Stomach smooth muscle (tissue), 2 donors: Measurements from ENCODE around the gene ICA1.
"Not testable (repeated sequence)": the region's sequence is repeated elsewhere in the genome, so short reads cannot be mapped to it uniquely, and the experiment has no call there.

ENCODE experiments used
- H3K27ac ChIP-seq: one replicate; pipeline ENCODE4 v1.7.0; 2013; ENCODE audit warnings: mild to moderate bottlenecking, low read length, inconsistent platforms
- H3K27me3 ChIP-seq, 2 donors: one replicate each; pipeline ENCODE4 v1.7.0; 2013; ENCODE audit warnings: low read length in 2 of 2; ENCODE audit not compliant: insufficient read depth in 2 of 2, control insufficient read depth in 1 of 2
- H3K36me3 ChIP-seq, 2 donors: one replicate each; pipeline ENCODE4 v1.7.0; 2013; ENCODE audit warnings: low read length in 2 of 2; ENCODE audit not compliant: control insufficient read depth in 2 of 2, insufficient read depth in 2 of 2
- H3K4me1 ChIP-seq: one replicate; pipeline ENCODE4 v1.7.0; 2013; ENCODE audit warnings: low read length; ENCODE audit not compliant: control insufficient read depth, insufficient read depth
- H3K4me3 ChIP-seq, 2 donors: one replicate each; pipeline ENCODE4 v1.7.0; 2013; ENCODE audit warnings: low read length in 2 of 2
- H3K9ac ChIP-seq, 2 donors: one replicate each; pipeline ENCODE4 v1.7.0; 2013; ENCODE audit warnings: low read length in 2 of 2, mild to moderate bottlenecking in 1 of 2
- H3K9me3 ChIP-seq, 2 donors: one replicate each; pipeline ENCODE4 v1.7.0; 2013; ENCODE audit warnings: low read length in 2 of 2; ENCODE audit not compliant: control insufficient read depth in 2 of 2
- donor health status: healthy.
- donor health status: Pancreatic carcinoma.

Gene ICA1

DNA sequence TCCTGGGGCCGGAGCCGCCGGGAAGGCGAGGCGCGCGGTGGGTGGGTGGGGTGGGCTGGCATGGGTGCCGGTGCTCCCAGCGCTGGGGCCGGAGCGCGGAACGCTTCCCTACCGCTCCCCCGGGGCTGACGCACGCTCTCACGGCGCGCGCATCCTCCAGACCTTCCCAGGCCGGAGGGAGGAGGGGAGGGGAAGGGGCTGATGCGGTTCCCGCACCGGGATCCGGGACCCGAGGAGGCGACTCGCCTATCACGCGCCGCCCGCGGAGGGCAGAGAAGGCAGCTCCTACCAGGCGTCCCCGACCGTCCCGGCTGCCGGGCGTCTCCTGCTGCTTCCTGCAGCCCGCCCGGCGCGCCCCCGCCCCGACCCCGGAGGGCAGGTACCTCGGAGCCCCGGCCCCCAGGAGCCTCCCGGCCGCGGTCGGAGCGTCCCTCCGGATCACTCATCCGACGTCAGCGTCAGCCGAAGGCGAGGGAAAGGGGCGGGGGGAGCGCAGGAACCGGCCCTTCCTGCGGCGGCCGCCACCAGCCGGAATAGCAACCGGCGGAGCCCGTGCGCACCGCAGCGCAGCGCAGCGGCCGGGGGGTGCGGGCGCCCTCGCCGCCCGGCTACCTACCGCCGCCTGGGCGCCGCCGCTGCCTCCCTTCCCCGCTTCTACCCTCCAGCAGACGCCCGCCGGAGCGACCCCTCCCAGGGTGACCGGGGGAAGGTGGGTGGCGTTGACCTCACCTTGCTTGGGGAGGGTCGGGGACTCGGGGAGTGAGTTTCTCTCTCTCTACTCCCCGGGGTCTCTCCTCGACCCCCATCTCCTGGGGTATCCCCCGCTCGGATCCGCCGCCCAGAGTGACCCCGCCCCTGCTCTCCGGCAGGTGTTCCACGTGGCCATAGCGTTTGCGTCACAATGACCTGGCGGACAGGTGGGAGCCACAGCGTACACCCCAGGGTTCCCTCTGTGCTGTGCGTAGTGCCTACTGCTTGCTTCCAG is at the start of gene ICA1:
Gene ICA1, minus strand, starts transcription at position 457 of the 985 bp plus-strand sequence. CDS start 26,241 bp downstream, outside the sequence.
- Histone ChIP-seq H3K36me3 (no peaks in the 10 kb centered on the region), H3K4me1 (peaks cover 6% of the 10 kb centered on the region), H3K27ac (no peak within 1 kb of the TSS), H3K27me3 (peaks cover 12 to 17% of the 10 kb centered on the region in 2 donors), H3K4me3 (peak within 1 kb of the TSS; percentile 65 to 71), H3K9ac (peak within 1 kb of the TSS in 1 of 2 donors; percentile 59), H3K9me3 (no peaks in the 10 kb centered on the region)

DNA sequence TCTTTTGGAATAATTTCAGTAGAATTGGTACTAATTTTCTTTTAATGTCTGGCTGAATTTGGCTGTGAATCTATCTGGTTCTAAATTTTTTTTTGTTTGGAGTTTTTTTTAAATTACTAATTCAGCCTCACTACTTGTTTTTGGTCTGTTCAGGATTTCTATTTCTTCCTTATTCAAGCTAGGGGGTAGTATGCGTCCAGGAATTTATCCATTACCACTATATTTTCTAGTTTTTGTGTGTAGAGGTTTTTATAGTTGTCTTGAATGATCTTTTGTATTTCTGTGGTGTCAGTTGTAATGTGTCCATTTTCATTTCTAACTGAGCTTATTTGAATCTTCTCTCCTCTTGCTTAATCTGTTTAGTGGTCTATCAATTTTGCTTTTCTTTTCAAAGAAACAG is 48.9 kb upstream of the ICA1 start:
- no peaks in the 10 kb centered on the region for H3K4me1 ChIP-seq
- H3K36me3 ChIP-seq = no peaks in the 10 kb centered on the region
- no peak overlapping the region for H3K27ac ChIP-seq

DNA sequence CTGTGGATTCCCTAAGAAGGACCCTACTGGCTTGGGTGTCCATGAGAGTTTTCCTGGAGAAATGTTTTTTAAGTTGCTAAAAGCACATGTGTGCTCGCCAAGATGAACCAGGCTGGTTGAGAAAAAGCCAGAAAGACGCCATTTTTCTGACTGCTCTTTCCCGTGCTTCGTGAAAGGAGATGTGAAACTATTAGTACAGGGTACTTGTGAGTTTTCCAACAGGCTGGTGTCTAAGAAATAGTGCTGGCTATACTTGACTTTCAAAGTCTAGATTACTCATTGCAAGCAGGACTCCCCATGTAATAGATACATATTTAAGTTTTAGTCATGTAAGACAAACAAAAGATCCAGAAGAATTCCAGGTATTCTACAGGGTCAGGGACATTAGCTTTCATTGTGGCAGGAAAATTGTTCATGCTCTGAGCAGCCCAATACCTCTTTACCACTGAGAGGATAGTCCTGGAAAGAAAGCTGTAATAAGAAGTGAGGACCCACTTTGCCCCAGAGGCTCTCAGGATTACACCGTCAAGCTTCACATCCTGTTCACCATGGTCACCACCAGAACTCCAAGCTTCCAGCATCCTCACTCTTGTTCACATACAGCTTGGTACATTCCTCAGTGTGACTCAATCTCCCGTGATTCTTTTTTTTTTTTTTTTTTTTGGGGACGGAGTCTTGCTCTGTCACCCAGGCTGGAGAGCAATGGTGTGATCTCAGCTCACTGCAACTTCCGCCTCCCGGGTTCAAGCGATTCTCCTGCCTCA is 43.8 kb upstream of the ICA1 start:
- Histone ChIP-seq H3K4me1 (no peaks in the 10 kb centered on the region), H3K9me3 (no peaks in the 10 kb centered on the region), H3K27ac (no peak overlapping the region), H3K4me3 (no peak overlapping the region), H3K27me3 (no peaks in the 10 kb centered on the region), H3K36me3 (no peaks in the 10 kb centered on the region), H3K9ac (no peak overlapping the region)

More for the DNA sequence above, 48.9 kb upstream of the ICA1 start:
- H3K9me3 ChIP-seq = peaks cover 0 to 8% of the 10 kb centered on the region in 2 donors
- H3K27me3 ChIP-seq = no peaks in the 10 kb centered on the region
- no peak overlapping the region for H3K9ac ChIP-seq
- H3K4me3 ChIP-seq = no peak overlapping the region

DNA sequence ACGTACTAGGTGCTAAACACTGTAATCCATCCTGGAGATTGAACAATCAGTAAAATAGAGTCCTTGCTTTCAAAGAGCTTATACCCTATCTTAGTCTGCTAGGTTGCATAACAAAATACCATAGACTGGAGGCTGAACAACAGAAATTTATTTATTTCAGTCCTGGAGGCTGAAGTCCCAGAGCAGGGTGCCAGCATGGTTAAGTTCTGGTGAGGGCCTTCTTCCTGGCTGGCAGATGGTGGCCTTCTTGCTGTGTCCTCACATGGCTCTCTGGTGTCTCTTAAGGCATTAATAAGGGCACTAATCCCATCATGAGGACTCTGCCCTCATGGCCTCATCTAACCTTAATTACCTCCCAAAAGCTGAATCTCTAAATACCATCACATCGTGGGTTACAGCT is 43.1 kb upstream of the ICA1 start:
- H3K4me3 ChIP-seq = no peak overlapping the region
- no peaks in the 10 kb centered on the region for H3K36me3 ChIP-seq
- no peak overlapping the region for H3K27ac ChIP-seq
- H3K27me3 ChIP-seq = no peaks in the 10 kb centered on the region
- H3K4me1 ChIP-seq = no peaks in the 10 kb centered on the region
- no peak overlapping the region for H3K9ac ChIP-seq
- H3K9me3 ChIP-seq = no peaks in the 10 kb centered on the region

DNA sequence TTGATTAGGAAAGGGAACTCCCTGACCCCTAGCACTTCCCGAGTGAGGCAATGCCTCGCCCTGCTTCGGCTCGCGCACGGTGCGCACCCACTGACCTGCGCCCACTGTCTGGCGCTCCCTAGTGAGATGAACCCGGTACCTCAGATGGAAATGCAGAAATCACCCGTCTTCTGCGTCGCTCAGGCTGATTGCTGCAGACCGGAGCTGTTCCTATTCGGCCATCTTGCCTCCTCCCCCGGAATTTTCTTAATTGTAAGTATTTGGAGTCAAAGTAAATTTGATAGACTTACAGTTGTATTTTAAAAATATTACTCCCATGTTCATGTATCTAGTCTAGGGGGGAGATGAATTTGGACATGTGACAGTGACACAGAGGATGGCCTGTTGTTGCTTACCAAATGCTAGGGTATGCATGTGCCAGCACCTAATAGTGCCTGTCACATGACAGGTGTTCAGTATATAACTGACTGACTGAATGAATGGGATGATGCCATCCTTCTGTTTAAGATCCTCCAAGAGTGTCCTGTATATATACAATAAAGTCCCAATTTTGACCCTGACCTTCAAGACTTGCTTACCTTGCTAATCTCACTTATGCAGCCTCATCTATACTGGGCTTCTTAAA is 42.0 kb upstream of the ICA1 start:
- Histone ChIP-seq H3K9me3 (no peaks in the 10 kb centered on the region), H3K9ac (no peak overlapping the region), H3K36me3 (no peaks in the 10 kb centered on the region), H3K27me3 (no peaks in the 10 kb centered on the region), H3K4me1 (no peaks in the 10 kb centered on the region), H3K27ac (no peak overlapping the region), H3K4me3 (no peak overlapping the region)

DNA sequence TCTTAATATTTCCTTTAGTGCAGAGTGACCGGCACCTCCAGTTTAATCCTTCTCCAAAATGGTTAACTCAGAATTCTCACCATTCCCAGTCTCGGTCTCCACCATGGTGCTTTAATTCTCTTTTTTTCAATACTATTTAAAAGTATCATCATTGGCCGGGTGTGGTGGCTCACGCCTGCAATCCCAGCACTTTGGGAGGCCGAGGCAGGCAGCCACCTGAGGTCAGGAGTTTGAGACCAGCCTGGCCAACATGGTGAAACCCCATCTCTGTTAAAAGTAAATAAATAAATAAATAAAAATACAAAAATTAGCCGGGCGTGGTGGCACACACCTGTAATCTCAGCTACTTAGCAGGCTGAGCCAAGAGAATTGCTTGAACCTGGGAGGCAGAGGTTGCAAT is 35.1 kb upstream of the ICA1 start:
- not testable (repeated sequence) for H3K27me3 ChIP-seq, H3K4me3 ChIP-seq, H3K36me3 ChIP-seq, H3K9ac ChIP-seq, H3K27ac ChIP-seq, H3K9me3 ChIP-seq, H3K4me1 ChIP-seq

DNA sequence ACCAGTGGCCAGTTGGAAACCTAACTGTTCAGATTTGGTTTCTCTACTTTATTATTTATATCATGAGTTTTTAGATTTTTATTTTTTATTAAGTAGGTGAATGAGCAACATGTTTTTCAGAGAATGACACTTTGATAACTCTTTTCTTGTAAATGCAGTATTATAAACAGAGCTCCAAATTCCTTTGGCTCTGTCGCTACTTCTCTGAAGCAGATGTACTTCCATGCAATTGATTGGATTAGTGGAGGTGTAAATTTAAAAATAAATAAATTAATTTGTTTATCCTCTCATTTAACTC is 34.3 kb upstream of the ICA1 start:
- Histone ChIP-seq H3K9ac (no peak overlapping the region), H3K36me3 (no peaks in the 10 kb centered on the region), H3K9me3 (no peaks in the 10 kb centered on the region), H3K27ac (no peak overlapping the region), H3K4me1 (no peaks in the 10 kb centered on the region), H3K27me3 (no peaks in the 10 kb centered on the region), H3K4me3 (no peak overlapping the region)

DNA sequence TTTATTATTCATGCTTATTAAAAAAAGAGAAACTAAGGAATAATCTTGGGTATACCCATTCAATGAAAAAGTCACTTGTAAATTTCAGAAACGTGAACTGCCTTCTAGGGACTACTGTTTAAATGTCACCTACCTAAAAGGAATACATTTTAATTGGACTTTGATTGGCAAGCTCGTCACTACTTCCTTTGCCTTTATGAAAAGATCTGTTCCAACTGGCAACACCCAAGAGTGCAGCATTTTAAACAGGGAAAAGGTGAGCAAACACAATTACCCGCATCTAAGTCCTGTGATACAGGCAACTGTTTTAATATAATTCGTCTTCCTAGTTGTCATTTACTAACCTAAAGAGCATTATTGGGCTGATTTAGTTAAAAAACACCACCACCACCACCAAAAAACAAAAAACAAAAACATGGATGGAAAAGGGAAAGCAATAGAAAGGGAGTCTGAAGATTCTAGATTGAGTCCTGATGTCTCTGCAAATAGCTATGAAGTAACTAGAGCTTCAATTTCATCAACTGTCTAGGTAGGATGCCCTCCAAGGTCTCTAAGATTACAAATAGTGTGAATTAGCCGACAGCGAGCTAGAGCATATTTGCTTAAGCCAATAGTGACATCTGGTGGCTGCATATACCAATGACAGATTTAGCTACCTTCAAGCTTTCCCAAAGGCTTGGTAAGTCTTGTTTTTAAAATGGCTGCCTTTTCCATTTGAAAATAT is 33.8 kb upstream of the ICA1 start:
- H3K9ac ChIP-seq = no peak overlapping the region
- H3K27me3 ChIP-seq = no peaks in the 10 kb centered on the region
- no peaks in the 10 kb centered on the region for H3K36me3 ChIP-seq
- H3K9me3 ChIP-seq = no peaks in the 10 kb centered on the region
- no peak overlapping the region for H3K27ac ChIP-seq
- no peak overlapping the region for H3K4me3 ChIP-seq
- no peaks in the 10 kb centered on the region for H3K4me1 ChIP-seq

DNA sequence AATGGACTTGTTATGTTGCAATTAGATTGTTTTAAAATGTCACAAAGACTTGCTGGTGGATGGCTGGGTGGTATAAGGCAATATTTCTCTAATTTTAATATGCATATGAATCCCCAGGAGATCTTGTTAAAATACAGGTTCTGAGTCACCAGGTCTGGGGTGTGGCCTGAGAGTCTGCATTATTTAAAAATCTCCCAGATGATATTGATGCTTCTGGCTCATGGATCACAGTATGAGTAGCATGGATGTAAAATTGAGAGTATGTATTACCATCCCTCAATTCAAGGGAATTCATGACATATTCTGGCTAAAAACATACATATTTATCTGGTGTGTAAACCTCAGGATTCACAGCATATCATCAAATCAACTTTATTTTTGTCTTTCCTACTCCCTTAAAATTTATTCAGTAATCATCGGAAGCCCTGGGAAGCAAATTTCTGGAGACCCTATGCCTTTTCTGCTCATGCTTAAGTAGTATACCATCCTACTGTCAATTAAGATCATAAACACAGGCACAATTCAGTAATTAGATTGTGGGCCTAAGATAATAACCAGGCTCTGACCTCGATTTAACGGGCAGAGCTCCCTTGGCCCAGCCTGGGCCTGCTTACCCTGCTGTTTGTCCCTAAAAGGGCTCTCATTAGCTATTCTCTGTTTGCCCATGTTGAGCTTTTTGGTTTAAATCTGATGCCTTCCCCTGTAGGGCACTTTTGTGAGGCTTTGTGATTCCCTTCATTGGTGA is 29.6 kb upstream of the ICA1 start:
- Histone ChIP-seq H3K9me3 (no peaks in the 10 kb centered on the region), H3K4me3 (no peak overlapping the region), H3K4me1 (no peaks in the 10 kb centered on the region), H3K27me3 (no peaks in the 10 kb centered on the region), H3K36me3 (no peaks in the 10 kb centered on the region), H3K27ac (no peak overlapping the region), H3K9ac (no peak overlapping the region)
